Activated CD8-positive, alpha-beta T cell treated with anti-CD3 and anti-CD28 coated beads, Interleukin-2, amount 10 ng/mL, durations not matched to agents 7 days and 5 days (primary cell): ENCODE results near the gene FNBP1L. TPM values are rescaled to one million over a fixed set of nuclear protein-coding genes. Genes with fewer than 3 reads are reported as not detected.

Experiments used
- ATAC-seq: fragments of 150-1000 bp; cut with Tn5 transposase; one replicate; pipeline ENCODE4 v1.10.0; 2021; ENCODE audit warnings: moderate library complexity
- CTCF ChIA-PET: fragments of 350-600 bp; sonication (Branson Sonifier 250); formaldehyde crosslinking; loops from one replicate; lab custom pipeline; 2021; ENCODE audit warnings: antibody characterized with exemption; lab: Charles Lee
- POLR2A ChIA-PET: fragments of 350-600 bp; sonication (Branson Sonifier 250); formaldehyde crosslinking; loops from one replicate; lab custom pipeline; 2021; ENCODE audit warnings: antibody characterized with exemption; lab: Charles Lee
- DNase-seq: peaks from one replicate; pipeline ENCODE4 v3.0.0-alpha.2; 2020
- H3K27ac Mint-ChIP-seq: one replicate; pipeline ENCODE4 v1.8.0; 2021; ENCODE audit warnings: mild to moderate bottlenecking, mixed read lengths
- H3K27me3 Mint-ChIP-seq: one replicate; pipeline ENCODE4 v1.8.0; 2021; ENCODE audit warnings: low read depth, mixed read lengths
- H3K36me3 Mint-ChIP-seq: one replicate; pipeline ENCODE4 v1.8.0; 2021; ENCODE audit warnings: low read depth, mixed read lengths
- H3K4me1 Mint-ChIP-seq: one replicate; pipeline ENCODE4 v1.8.0; 2021; ENCODE audit warnings: low read depth, mixed read lengths
- H3K4me3 Mint-ChIP-seq: one replicate; pipeline ENCODE4 v1.8.0; 2021; ENCODE audit warnings: mild to moderate bottlenecking, mixed read lengths
- H3K9me3 Mint-ChIP-seq: one replicate; pipeline ENCODE4 v1.8.0; 2022; ENCODE audit warnings: mixed read lengths; ENCODE audit not compliant: insufficient read depth
- total RNA-seq, 2 experiments: library from RNA; stranded (reverse); gene quantifications; one replicate each; pipeline ENCODE4 v1.2.3, GENCODE V29; 2021

The FNBP1L gene
- total RNA-seq, 2 experiments from 2014 or later: 0.10 TPM; not detected in 1

DNA sequence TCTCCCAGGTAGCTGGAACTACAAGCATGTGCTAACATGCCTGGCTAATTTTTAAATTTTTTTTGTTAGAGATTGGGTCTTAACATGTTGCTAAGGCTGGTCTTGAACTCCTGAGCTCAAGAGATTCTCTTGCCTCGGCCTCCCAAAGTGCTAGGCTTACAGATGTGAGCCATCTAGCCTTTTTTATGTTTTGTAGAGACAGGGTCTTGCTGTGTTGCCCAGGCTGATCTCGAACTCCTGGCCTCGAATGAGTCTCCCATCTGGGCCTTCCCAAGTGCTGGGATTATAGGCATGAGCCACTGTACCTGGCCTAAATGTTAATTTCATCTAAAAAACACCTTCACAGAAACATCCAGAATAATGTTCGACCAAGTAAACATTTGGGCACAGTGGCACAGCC is 48.6 kb downstream of the FNBP1L start:
- CTCF ChIA-PET: no interaction called here
- H3K27me3 Mint-ChIP-seq: peaks cover 5% of the 10 kb centered on the region

GRCh38 chr1:93499075-93499474 is 51.2 kb downstream of the FNBP1L start:
- ChIA-PET POLR2A (no interaction called here), CTCF (no interaction called here)
- DNase-seq (no peak), ATAC-seq (no peak)
- Mint-ChIP-seq H3K9me3 (no peaks in the 10 kb centered on the region), H3K27me3 (peaks cover 10% of the 10 kb centered on the region), H3K4me3 (no peak overlapping the region), H3K27ac (no peak overlapping the region), H3K36me3 (no peaks in the 10 kb centered on the region), H3K4me1 (no peaks in the 10 kb centered on the region)

More for the DNA sequence above, 48.6 kb downstream of the FNBP1L start:
- Mint-ChIP-seq H3K36me3 (no peaks in the 10 kb centered on the region), H3K27ac (no peak overlapping the region), H3K4me3 (no peak overlapping the region), H3K4me1 (no peaks in the 10 kb centered on the region), H3K9me3 (no peaks in the 10 kb centered on the region)
- POLR2A ChIA-PET: no interaction called here
- DNase-seq (no peak), ATAC-seq (no peak)

- ChIA-PET POLR2A (no interaction called here), CTCF (no interaction called here)
- Mint-ChIP-seq H3K27ac (no peak overlapping the region), H3K9me3 (no peaks in the 10 kb centered on the region), H3K4me3 (no peak overlapping the region), H3K27me3 (peaks cover 10% of the 10 kb centered on the region), H3K36me3 (no peaks in the 10 kb centered on the region), H3K4me1 (no peaks in the 10 kb centered on the region)
- DNase-seq (no peak), ATAC-seq (no peak)
Observed at GRCh38 chr1:93499533-93499932, 51.6 kb downstream of the FNBP1L start.

- ATAC-seq: no peak
- H3K9me3 Mint-ChIP-seq: no peaks in the 10 kb centered on the region
- no peak overlapping the region for H3K4me3 Mint-ChIP-seq
- H3K4me1 Mint-ChIP-seq: no peaks in the 10 kb centered on the region
- no peak overlapping the region for H3K27ac Mint-ChIP-seq
- H3K36me3 Mint-ChIP-seq: no peaks in the 10 kb centered on the region
- peaks cover 10% of the 10 kb centered on the region for H3K27me3 Mint-ChIP-seq
- DNase-seq: no peak
- CTCF ChIA-PET: no interaction called here
- POLR2A ChIA-PET: no interaction called here
Observed at GRCh38 chr1:93500275-93500674, 52.4 kb downstream of the FNBP1L start.

DNA sequence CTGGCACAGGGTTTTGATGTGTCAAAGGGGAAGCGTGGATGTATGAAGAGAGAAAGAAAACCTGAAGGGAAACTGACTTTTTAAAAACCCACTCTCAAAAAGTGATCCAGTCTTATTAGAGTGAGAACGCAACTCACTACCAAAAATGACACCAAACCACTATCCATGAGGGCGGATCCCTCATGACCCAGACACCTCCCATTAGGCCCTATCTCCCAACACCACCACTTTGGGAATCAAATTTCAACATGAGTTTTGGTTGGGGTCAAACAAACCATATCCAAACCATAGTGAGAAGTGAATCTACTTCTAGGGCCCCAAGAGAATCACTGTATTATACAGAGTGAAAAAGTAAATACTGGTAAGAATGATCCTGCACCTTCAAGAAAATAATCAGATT is 53.5 kb downstream of the FNBP1L start:
- ChIA-PET POLR2A (no interaction called here), CTCF (no interaction called here)
- Mint-ChIP-seq H3K9me3 (no peaks in the 10 kb centered on the region), H3K27me3 (peaks cover 10% of the 10 kb centered on the region), H3K4me3 (no peak overlapping the region), H3K36me3 (no peaks in the 10 kb centered on the region), H3K4me1 (no peaks in the 10 kb centered on the region), H3K27ac (no peak overlapping the region)
- ATAC-seq: no peak
- no peak for DNase-seq

DNA sequence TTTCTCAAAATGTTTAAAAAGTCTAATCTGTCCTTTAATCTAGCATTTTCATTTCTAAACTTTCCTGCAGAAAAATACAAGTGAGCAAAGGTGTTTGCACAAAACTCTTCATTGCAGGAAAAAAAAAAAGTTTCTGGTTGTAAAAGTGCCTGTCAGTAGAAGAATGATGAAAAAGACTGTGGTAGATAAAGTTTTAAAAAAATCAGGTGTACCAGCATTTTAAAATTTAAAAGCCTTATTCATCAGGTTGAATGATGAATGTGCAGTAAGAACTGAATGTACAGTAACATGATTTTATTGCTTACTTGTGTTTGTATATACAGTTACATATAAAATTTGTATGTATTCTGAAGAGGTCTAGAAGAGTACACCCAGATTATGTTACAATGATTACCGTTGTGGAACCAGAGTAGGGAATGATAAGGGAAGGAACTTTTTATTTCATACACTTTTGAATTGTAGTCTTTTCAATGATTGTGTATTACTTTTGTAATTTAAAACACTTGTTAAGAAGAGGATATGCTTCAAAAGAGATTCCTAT is 54.0 kb downstream of the FNBP1L start:
- no peaks in the 10 kb centered on the region for H3K9me3 Mint-ChIP-seq
- H3K4me3 Mint-ChIP-seq: no peak overlapping the region
- H3K36me3 Mint-ChIP-seq: no peaks in the 10 kb centered on the region
- DNase-seq: no peak
- peaks cover 10% of the 10 kb centered on the region for H3K27me3 Mint-ChIP-seq
- H3K4me1 Mint-ChIP-seq: no peaks in the 10 kb centered on the region
- ChIA-PET POLR2A (no interaction called here), CTCF (no interaction called here)
- ATAC-seq: no peak
- H3K27ac Mint-ChIP-seq: no peak overlapping the region

GRCh38 chr1:93502571-93502970 is 54.7 kb downstream of the FNBP1L start:
- Mint-ChIP-seq H3K27me3 (peaks cover 11% of the 10 kb centered on the region), H3K9me3 (no peaks in the 10 kb centered on the region), H3K4me1 (no peaks in the 10 kb centered on the region), H3K36me3 (no peaks in the 10 kb centered on the region), H3K27ac (no peak overlapping the region), H3K4me3 (no peak overlapping the region)
- ATAC-seq (no peak), DNase-seq (no peak)
- ChIA-PET CTCF (no interaction called here), POLR2A (no interaction called here)

DNA sequence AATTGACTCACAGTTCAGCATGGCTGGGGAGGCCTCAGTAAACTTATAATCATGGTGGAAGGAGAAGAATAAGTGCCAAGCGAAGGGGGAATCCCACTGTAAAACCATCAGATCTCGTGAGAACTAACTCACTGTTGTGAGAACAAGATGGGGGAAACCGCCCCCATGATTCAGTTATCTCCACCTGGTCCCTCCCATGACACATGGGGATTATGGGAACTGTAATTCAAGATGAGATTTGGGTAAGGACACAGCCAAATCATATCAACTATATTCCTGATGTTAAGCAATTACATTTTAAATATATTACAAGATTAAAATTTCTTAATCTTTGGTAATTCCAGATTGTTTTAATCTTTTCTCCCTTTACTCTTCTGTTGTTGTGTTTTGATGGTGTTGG is 55.2 kb downstream of the FNBP1L start:
- no peaks in the 10 kb centered on the region for H3K36me3 Mint-ChIP-seq
- no peak overlapping the region for H3K27ac Mint-ChIP-seq
- CTCF ChIA-PET: no interaction called here
- H3K4me1 Mint-ChIP-seq: no peaks in the 10 kb centered on the region
- DNase-seq (no peak), ATAC-seq (no peak)
- no peak overlapping the region for H3K4me3 Mint-ChIP-seq
- no peaks in the 10 kb centered on the region for H3K9me3 Mint-ChIP-seq
- peaks cover 11% of the 10 kb centered on the region for H3K27me3 Mint-ChIP-seq
- POLR2A ChIA-PET: no interaction called here

GRCh38 chr1:93503816-93504215 is 55.9 kb downstream of the FNBP1L start:
- Mint-ChIP-seq H3K27ac (no peak overlapping the region), H3K36me3 (no peaks in the 10 kb centered on the region), H3K4me1 (no peaks in the 10 kb centered on the region), H3K9me3 (no peaks in the 10 kb centered on the region), H3K27me3 (peaks cover 11% of the 10 kb centered on the region), H3K4me3 (no peak overlapping the region)
- ChIA-PET CTCF (no interaction called here), POLR2A (no interaction called here)
- ATAC-seq: no peak
- no peak for DNase-seq

GRCh38 chr1:93504247-93505033 is 56.5 kb downstream of the FNBP1L start:
- no peaks in the 10 kb centered on the region for H3K36me3 Mint-ChIP-seq
- POLR2A ChIA-PET: no interaction called here
- ATAC-seq: no peak
- no peak overlapping the region for H3K27ac Mint-ChIP-seq
- H3K27me3 Mint-ChIP-seq: peaks cover 6% of the 10 kb centered on the region
- H3K4me3 Mint-ChIP-seq: no peak overlapping the region
- CTCF ChIA-PET: no interaction called here
- no peaks in the 10 kb centered on the region for H3K4me1 Mint-ChIP-seq
- no peaks in the 10 kb centered on the region for H3K9me3 Mint-ChIP-seq
- DNase-seq: no peak

DNA sequence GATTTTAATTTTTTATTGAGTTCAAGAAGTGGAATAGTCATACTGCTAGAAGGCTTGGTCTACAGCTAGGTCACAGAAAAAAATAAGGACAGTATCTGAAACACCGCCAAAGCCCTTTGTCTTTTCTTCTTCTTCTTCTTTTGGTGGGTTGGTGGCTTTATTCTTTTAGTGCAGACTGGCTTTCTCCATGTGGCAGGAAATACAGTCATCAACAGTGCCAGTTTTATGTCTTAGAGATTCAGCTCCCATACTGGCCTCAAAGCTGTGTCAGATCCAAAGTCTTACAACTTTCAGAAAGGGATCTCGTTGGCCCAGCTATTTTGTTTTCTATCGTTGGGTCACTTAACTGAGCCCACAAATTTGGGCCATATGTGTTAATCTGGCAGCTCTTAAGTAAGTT is 58.2 kb downstream of the FNBP1L start:
- H3K9me3 Mint-ChIP-seq: no peaks in the 10 kb centered on the region
- no peak overlapping the region for H3K27ac Mint-ChIP-seq
- peaks cover 6% of the 10 kb centered on the region for H3K27me3 Mint-ChIP-seq
- H3K4me3 Mint-ChIP-seq: no peak overlapping the region
- ATAC-seq (no peak), DNase-seq (no peak)
- peaks cover 2% of the 10 kb centered on the region for H3K4me1 Mint-ChIP-seq
- ChIA-PET CTCF (interaction anchor here (0.5 kb wide), 1 partner anchor 1319 kb away, joined by 3 read pairs; no protein-coding TSS in a partner anchor), POLR2A (no interaction called here)
- H3K36me3 Mint-ChIP-seq: no peaks in the 10 kb centered on the region

DNA sequence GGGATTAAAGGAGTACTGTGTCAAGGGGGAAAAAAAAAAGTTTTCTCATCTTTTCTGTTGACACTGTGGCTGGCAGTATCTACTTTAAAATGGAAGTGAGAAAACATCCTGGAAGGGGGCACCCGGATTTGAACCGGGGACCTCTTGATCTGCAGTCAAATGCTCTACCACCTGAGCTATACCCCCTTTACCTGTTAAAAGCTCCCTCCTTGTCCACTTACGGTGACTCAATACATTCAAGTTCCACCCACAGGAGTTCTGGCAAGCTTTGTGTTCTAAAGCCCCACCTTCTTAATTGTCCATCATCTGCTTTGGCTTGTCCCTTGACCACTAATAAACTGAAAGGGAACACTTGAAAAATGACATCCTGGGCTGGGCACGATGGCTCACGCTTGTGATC is 68.2 kb downstream of the FNBP1L start:
- Mint-ChIP-seq H3K9me3 (no peaks in the 10 kb centered on the region), H3K27me3 (peaks cover 2% of the 10 kb centered on the region), H3K4me3 (no peak overlapping the region), H3K36me3 (no peaks in the 10 kb centered on the region), H3K4me1 (no peaks in the 10 kb centered on the region), H3K27ac (no peak overlapping the region)
- CTCF ChIA-PET: no interaction called here
- DNase-seq: no peak
- ATAC-seq: no peak
- POLR2A ChIA-PET: no interaction called here
